Uterus (tissue), 2 donors: ENCODE data around the gene PTCH2.

Source experiments
- CTCF ChIP-seq, 4 experiments: fragments of 200-600 bp in 2 of 4; fragments of 450-650 bp in 2 of 4; sonication (generic) in 2 of 4; IDR thresholded peaks; one replicate each; pipeline ENCODE4 v1.5.1; 2016 to 2019; ENCODE audit warnings: antibody characterized with exemption in 4 of 4, mild to moderate bottlenecking in 2 of 4, moderate library complexity in 1 of 4
- POLR2A ChIP-seq, 2 donors: fragments of 450-650 bp; IDR thresholded peaks; one replicate each; pipeline ENCODE4 v1.6.1; 2016; ENCODE audit warnings: antibody characterized with exemption in 2 of 2, mild to moderate bottlenecking in 1 of 2, moderate library complexity in 1 of 2

DNA sequence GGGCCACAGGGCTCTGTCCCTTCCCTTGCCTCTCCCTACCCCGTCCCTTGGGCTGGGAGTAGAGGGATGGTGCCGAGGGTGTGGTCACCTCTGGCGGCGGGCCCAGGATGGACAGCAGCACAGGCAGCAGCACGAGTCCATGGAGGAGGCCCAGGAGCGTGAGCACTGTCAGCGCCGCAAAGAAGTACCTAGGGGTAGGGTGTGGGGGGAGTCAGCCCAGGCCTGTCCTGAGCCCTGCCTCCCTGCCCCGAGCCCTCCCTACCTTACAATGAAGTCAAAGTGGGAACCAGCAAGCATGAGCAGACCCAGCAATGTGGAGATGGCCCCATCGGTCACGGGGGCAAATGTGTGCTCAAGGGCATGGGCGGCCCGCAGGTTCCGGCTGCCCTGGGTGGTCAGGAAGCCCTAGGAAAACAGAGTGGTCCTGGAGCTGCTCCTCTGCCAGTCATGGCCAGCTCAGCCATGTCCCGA lies 20.0 kb downstream of the PTCH2 start:
- TF ChIP-seq CTCF (IDR thresholded peaks at IDR 0.05) (no peak), POLR2A (IDR thresholded peaks at IDR 0.05) (no peak)
